Transverse colon (tissue), 4 donors: ENCODE measurements around the gene SCN8A. TPM values are rescaled to one million over a fixed set of nuclear protein-coding genes. Genes with fewer than 3 reads are reported as not detected.
A peak's percentile ranks its signal among the peaks of the same experiment; 100 is the strongest.

Source experiments
- DNase-seq: peaks from one replicate; pipeline ENCODE4 v3.0.0-alpha.2; 2019
- H3K27ac ChIP-seq, 4 donors: fragments of 200-600 bp; sonication (generic); 2 replicates each; pipeline ENCODE4 v1.5.1; 2016 to 2018; ENCODE audit warnings: inconsistent platforms in 4 of 4
- H3K27me3 ChIP-seq: fragments of 200-600 bp; sonication (generic); 2 replicates; pipeline ENCODE4 v1.5.1; 2017; ENCODE audit warnings: inconsistent platforms
- H3K36me3 ChIP-seq, 4 donors: fragments of 200-600 bp; sonication (generic); 2 replicates each; pipeline ENCODE4 v1.5.1; 2017 to 2019; ENCODE audit warnings: inconsistent platforms in 4 of 4
- H3K4me1 ChIP-seq, 4 donors: fragments of 200-600 bp; sonication (generic); 2 replicates each; pipeline ENCODE4 v1.5.1; 2017 to 2020; ENCODE audit warnings: inconsistent platforms in 4 of 4
- H3K4me3 ChIP-seq, 4 donors: fragments of 200-600 bp; sonication (generic); 1 replicate in 1 of 4; 2 replicates in 3 of 4; pipeline versions ENCODE4 v1.5.1 to v1.6.1; 2017 to 2019; ENCODE audit warnings: inconsistent platforms in 4 of 4
- H3K9me3 ChIP-seq, 2 donors: fragments of 200-600 bp; sonication (generic); 2 replicates each; pipeline ENCODE4 v1.5.1; 2017 to 2019; ENCODE audit warnings: inconsistent platforms in 2 of 2
- EP300 ChIP-seq: sonication (generic); formaldehyde crosslinking; IDR thresholded peaks from one replicate; pipeline ENCODE4 v1.6.1; 2017; ENCODE audit warnings: antibody characterized with exemption, low read depth
- POLR2A ChIP-seq: fragments of 450-650 bp; IDR thresholded peaks from one replicate; pipeline ENCODE4 v1.6.1; 2016; ENCODE audit warnings: antibody characterized with exemption, mild to moderate bottlenecking, moderate library complexity
- POLR2AphosphoS5 ChIP-seq, 3 donors: sonication (generic); formaldehyde crosslinking; IDR thresholded peaks; one replicate each; pipeline ENCODE4 v1.6.1; 2016; ENCODE audit warnings: antibody characterized with exemption in 3 of 3
- whole genome bisulfite sequencing, 2 donors: methylation state at CpG; one replicate each; pipeline ENCODE4 v1.1.5; 2018; ENCODE audit warnings: low coverage in 1 of 2; 5-methylcytosine and 5-hydroxymethylcytosine counted together
- in situ Hi-C, 4 donors: fragments of 200-750 bp; cut with MboI; loops; one replicate each; pipeline versions ENCODE4 v1.15.0 to v1.15.1; 2017; ENCODE audit warnings: low sequenced_read_pairs in 3 of 4, low pct_ligation_motif_present in 1 of 4, low pct_unique_long_range_greater_than_20kb in 1 of 4
- intact Hi-C: fragments of 100-400 bp; cut with DNase I; formaldehyde crosslinking; loops from one replicate; pipeline ENCODE4 v1.15.1; 2023; ENCODE audit warnings: low total_unique reads
- total RNA-seq, 4 donors: library from RNA; depleted of rRNA; stranded (reverse); fragments of >200 nt; gene quantifications; one replicate each; pipeline ENCODE4 v1.1.0, GENCODE V29; 2016
- TF ChIP-seq, protein P1 (sequence below), 5 experiments: fragments of 200-600 bp in 3 of 5; fragments of 450-650 bp in 2 of 5; sonication (generic) in 3 of 5; IDR thresholded peaks; 1 replicate in 2 of 5; 2 replicates in 3 of 5; pipeline ENCODE4 v1.5.1; 2016 to 2017; ENCODE audit warnings: antibody characterized with exemption in 5 of 5, inconsistent platforms in 3 of 5, mild to moderate bottlenecking in 2 of 5, moderate library complexity in 1 of 5

The SCN8A gene
- total RNA-seq, 4 donors from 2014 or later: 0.37 to 6.8 (median 3.2) TPM

DNA sequence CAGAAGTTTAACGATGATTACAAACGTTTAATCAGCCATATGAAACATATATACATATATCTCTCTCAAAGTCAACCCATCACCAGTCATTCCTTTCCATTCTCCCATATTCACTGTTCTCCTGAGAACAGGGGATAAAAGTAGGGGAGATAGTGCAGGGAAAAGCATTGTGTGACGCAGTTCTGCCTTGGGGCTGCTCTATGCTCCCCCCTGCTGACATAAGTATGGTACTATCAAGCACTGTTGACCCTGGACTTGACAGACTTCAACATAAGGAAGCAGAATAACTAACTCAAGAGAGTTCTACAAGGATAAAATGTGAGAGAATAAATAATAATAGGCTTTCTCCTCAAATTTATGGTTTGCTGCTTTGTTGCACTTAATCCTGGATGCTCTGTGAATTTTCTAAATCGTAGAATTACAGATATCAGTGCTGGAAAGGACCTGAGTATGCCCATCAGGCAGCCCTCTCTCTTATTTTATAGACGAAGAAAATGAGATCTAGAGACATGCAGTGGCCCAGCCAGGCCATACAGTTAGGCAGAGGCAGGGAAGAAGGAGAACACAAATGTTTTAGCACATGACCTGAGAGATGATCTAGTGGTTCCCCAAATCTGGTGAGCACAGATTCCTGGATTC is 87.2 kb downstream of the SCN8A start:
- no peak for TF ChIP-seq EP300
- TF ChIP-seq, protein P1, sequence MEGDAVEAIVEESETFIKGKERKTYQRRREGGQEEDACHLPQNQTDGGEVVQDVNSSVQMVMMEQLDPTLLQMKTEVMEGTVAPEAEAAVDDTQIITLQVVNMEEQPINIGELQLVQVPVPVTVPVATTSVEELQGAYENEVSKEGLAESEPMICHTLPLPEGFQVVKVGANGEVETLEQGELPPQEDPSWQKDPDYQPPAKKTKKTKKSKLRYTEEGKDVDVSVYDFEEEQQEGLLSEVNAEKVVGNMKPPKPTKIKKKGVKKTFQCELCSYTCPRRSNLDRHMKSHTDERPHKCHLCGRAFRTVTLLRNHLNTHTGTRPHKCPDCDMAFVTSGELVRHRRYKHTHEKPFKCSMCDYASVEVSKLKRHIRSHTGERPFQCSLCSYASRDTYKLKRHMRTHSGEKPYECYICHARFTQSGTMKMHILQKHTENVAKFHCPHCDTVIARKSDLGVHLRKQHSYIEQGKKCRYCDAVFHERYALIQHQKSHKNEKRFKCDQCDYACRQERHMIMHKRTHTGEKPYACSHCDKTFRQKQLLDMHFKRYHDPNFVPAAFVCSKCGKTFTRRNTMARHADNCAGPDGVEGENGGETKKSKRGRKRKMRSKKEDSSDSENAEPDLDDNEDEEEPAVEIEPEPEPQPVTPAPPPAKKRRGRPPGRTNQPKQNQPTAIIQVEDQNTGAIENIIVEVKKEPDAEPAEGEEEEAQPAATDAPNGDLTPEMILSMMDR (IDR thresholded peaks at IDR 0.05): peak; percentile 48 to 62 (median 51)
- Histone ChIP-seq H3K4me3 (no peak overlapping the region), H3K27ac (no peak overlapping the region), H3K27me3 (no peaks in the 10 kb centered on the region), H3K9me3 (no peaks in the 10 kb centered on the region), H3K36me3 (no peaks in the 10 kb centered on the region), H3K4me1 (peaks cover 0 to 8% (median 4%) of the 10 kb centered on the region in 4 donors)
- peak; percentile 28 for DNase-seq
- intact Hi-C loops: no loop called here
- WGBS, 2 donors: 45 to 65% methylated on average over 5 of the region's 5 CpGs
- in situ Hi-C loops: no loop called here

DNA sequence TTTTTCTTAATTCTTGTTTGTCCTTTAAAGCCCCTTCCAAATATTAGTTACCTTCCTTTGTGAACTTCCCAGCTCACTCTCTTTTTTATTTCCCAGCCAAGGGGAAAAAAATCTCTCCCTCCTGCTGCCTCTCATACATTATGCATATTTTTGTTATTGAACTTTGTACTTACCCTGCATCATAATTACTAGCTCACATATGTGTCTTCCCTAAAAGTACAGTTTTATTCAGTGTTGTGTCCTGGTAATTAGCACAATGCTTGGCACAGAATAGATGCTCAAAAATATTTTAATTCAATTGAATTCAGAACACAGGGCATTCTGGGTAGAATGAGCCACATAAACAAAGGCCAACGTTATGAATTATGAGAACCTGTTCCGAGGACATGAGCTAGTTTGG is 91.9 kb downstream of the SCN8A start:
- 54 to 57% methylated on average over 2 of the region's 2 CpGs for WGBS, 2 donors
- peak overlapping the region in 2 of 4 donors; percentile 6 to 78 for H3K27ac ChIP-seq
- no peak for DNase-seq
- no peaks in the 10 kb centered on the region for H3K27me3 ChIP-seq
- intact Hi-C loops: no loop called here
- no peaks in the 10 kb centered on the region for H3K9me3 ChIP-seq
- no peak overlapping the region for H3K4me3 ChIP-seq
- no peak for TF ChIP-seq EP300
- TF ChIP-seq POLR2AphosphoS5 (IDR thresholded peaks at IDR 0.05): no peak
- TF ChIP-seq, protein P1 (IDR thresholded peaks at IDR 0.05): no peak
- no peak for TF ChIP-seq POLR2A
- H3K36me3 ChIP-seq: no peaks in the 10 kb centered on the region
- H3K4me1 ChIP-seq: peaks cover 0 to 36% (median 12%) of the 10 kb centered on the region in 4 donors
- in situ Hi-C loops: no loop called here

DNA sequence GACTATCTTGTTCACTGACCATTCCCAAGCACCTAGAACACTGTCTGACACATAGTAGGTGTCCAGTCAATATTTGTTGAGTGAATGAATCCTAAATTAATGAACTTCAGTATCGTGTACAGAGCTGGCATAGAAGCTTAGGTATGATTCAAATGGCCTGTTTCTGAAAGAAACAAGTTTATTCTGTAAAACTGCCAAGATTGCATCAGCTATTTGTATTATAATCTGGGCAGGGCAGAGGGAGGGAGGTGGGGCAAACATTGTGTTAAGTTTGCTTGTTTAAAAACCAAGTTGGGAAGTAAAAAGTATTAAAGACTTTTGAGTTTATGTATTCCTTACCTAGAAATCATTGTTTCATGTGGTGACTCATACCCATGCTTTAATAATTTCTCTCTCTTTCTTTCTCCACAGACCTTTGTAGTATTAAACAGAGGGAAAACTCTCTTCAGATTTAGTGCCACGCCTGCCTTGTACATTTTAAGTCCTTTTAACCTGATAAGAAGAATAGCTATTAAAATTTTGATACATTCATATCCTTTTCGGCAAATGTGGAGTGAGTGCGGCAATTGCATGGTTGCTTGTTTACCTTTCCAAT is 92.8 kb downstream of the SCN8A start:
- Histone ChIP-seq H3K4me1 (peaks cover 0 to 41% (median 13%) of the 10 kb centered on the region in 4 donors), H3K4me3 (no peak overlapping the region), H3K27me3 (no peaks in the 10 kb centered on the region), H3K9me3 (no peaks in the 10 kb centered on the region), H3K36me3 (no peaks in the 10 kb centered on the region), H3K27ac (peak overlapping the region in 2 of 4 donors; percentile 6 to 78)
- 51 to 53% methylated on average over 3 to 4 of the region's 4 CpGs for WGBS, 2 donors
- in situ Hi-C loops (no loop called here), intact Hi-C loops (no loop called here)
- TF ChIP-seq POLR2AphosphoS5 (IDR thresholded peaks at IDR 0.05) (no peak), EP300 (no peak), POLR2A (no peak)
- TF ChIP-seq, protein P1 (IDR thresholded peaks at IDR 0.05): no peak
- peak; percentile 15 for DNase-seq

DNA sequence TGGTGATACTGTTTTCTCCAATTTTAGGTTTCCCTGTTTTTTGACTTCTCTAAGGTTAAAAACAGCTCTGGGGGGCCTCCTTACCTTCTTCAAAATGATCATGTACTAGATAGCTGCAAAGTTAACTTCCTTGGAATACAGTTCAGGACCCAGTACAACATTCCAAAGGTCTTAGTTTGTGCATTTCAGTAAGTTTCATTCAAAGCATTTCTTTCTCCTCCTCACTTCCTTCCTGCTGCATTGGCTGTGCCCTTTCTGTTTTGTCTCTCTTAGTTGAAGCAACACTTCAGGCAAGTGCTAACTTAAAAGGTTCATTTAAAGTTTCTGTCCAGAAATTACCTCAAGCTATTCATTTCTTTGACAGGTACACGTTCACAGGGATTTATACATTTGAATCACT is 95.7 kb downstream of the SCN8A start:
- intact Hi-C loops: no loop called here
- no peaks in the 10 kb centered on the region for H3K9me3 ChIP-seq
- WGBS, 2 donors: 10 to 39% methylated on average over 1 of the region's 1 CpG
- TF ChIP-seq POLR2AphosphoS5 (IDR thresholded peaks at IDR 0.05): no peak
- TF ChIP-seq, protein P1 (IDR thresholded peaks at IDR 0.05): no peak
- TF ChIP-seq POLR2A: no peak
- TF ChIP-seq EP300: no peak
- peak overlapping the region; percentile 50 to 78 (median 71) for H3K27ac ChIP-seq
- in situ Hi-C loops: no loop called here
- H3K27me3 ChIP-seq: no peaks in the 10 kb centered on the region
- DNase-seq: no peak
- no peak overlapping the region for H3K4me3 ChIP-seq
- peaks cover 0 to 50% (median 13%) of the 10 kb centered on the region in 4 donors for H3K4me1 ChIP-seq
- no peaks in the 10 kb centered on the region for H3K36me3 ChIP-seq
